ENCODE results near the gene RHAG.

Gene RHAG

GRCh38 chr6:49636713-49637349 lies at the start of gene RHAG:
Gene RHAG, minus strand, starts transcription at chr6:49636839. Its CDS starts 27 bp downstream, at chr6:49636812.
- Histone ChIP-seq H3K4me1 (ENCODE audit: low read depth, poor library complexity, severe bottlenecking) (no peaks in the 10 kb centered on the region), H3K4me3 (IDR thresholded peaks at IDR 0.05; ENCODE audit: insufficient read depth, low read depth, low read length) (no peak within 1 kb of the TSS), H3K79me2 (ENCODE audit: insufficient read depth, low read depth) (no peaks in the 10 kb centered on the region), H3K27me3 (ENCODE audit: insufficient read depth, low read depth) (no peaks in the 10 kb centered on the region), H3K4me2 (no peak within 1 kb of the TSS), H2AFZ (ENCODE audit: low read depth) (no peak within 1 kb of the TSS), H3K36me3 (ENCODE audit: insufficient read depth) (no peaks in the 10 kb centered on the region), H4K20me1 (ENCODE audit: insufficient read depth) (no peaks in the 10 kb centered on the region), H3K27ac (no peak within 1 kb of the TSS), H3K9ac (no peak within 1 kb of the TSS)
- TF ChIP-seq CTCF (conservative IDR thresholded peaks at IDR 0.05; ENCODE audit: low read depth, low read length), result no peak

GRCh38 chr6:49676671-49677281 lies 40.1 kb upstream of the RHAG start:
- no peaks in the 10 kb centered on the region for H3K27me3 ChIP-seq (ENCODE audit: insufficient read depth, low read depth)
- no peak overlapping the region for H3K4me2 ChIP-seq
- no peak overlapping the region for H3K4me3 ChIP-seq (IDR thresholded peaks at IDR 0.05; ENCODE audit: insufficient read depth, low read depth, low read length)
- no peaks in the 10 kb centered on the region for H3K36me3 ChIP-seq (ENCODE audit: insufficient read depth)
- no peak for TF ChIP-seq CTCF (conservative IDR thresholded peaks at IDR 0.05; ENCODE audit: low read depth, low read length)
- H3K9ac ChIP-seq, result no peak overlapping the region
- no peaks in the 10 kb centered on the region for H3K79me2 ChIP-seq (ENCODE audit: insufficient read depth, low read depth)
- H4K20me1 ChIP-seq (ENCODE audit: insufficient read depth), result no peaks in the 10 kb centered on the region
- H3K4me1 ChIP-seq (ENCODE audit: low read depth, poor library complexity, severe bottlenecking), result no peaks in the 10 kb centered on the region
- H3K27ac ChIP-seq, result no peak overlapping the region
- no peak overlapping the region for H2AFZ ChIP-seq (ENCODE audit: low read depth)

- Histone ChIP-seq H2AFZ (ENCODE audit: low read depth) (no peak overlapping the region), H3K27me3 (ENCODE audit: insufficient read depth, low read depth) (no peaks in the 10 kb centered on the region), H3K36me3 (ENCODE audit: insufficient read depth) (no peaks in the 10 kb centered on the region), H3K79me2 (ENCODE audit: insufficient read depth, low read depth) (no peaks in the 10 kb centered on the region), H3K4me3 (IDR thresholded peaks at IDR 0.05; ENCODE audit: insufficient read depth, low read depth, low read length) (no peak overlapping the region), H3K27ac (no peak overlapping the region), H3K9ac (no peak overlapping the region), H3K4me2 (no peak overlapping the region), H4K20me1 (ENCODE audit: insufficient read depth) (no peaks in the 10 kb centered on the region), H3K4me1 (ENCODE audit: low read depth, poor library complexity, severe bottlenecking) (no peaks in the 10 kb centered on the region)
- TF ChIP-seq CTCF (conservative IDR thresholded peaks at IDR 0.05; ENCODE audit: low read depth, low read length), result no peak
These were observed 39.2 kb upstream of the RHAG start for GRCh38 chr6:49675816-49676215.

GRCh38 chr6:49668083-49668511 lies 31.5 kb upstream of the RHAG start:
- Histone ChIP-seq H3K79me2 (ENCODE audit: insufficient read depth, low read depth) (no peaks in the 10 kb centered on the region), H3K4me1 (ENCODE audit: low read depth, poor library complexity, severe bottlenecking) (peaks cover 4% of the 10 kb centered on the region), H3K27me3 (ENCODE audit: insufficient read depth, low read depth) (no peaks in the 10 kb centered on the region), H3K4me3 (IDR thresholded peaks at IDR 0.05; ENCODE audit: insufficient read depth, low read depth, low read length) (no peak overlapping the region), H3K9ac (no peak overlapping the region), H3K27ac (no peak overlapping the region), H2AFZ (ENCODE audit: low read depth) (no peak overlapping the region), H4K20me1 (ENCODE audit: insufficient read depth) (no peaks in the 10 kb centered on the region), H3K36me3 (ENCODE audit: insufficient read depth) (no peaks in the 10 kb centered on the region), H3K4me2 (no peak overlapping the region)
- TF ChIP-seq CTCF (conservative IDR thresholded peaks at IDR 0.05; ENCODE audit: low read depth, low read length), result no peak

Data from KMS-11 (cell line).